22Rv1 (cell line): ENCODE measurements around the gene OXCT1.

Experiments
- ZFX ChIP-seq: fragments of 450-650 bp; IDR thresholded peaks from 2 replicates; pipeline ENCODE4 v1.6.1; 2017; ENCODE audit warnings: antibody characterized with exemption, borderline replicate concordance
- TF ChIP-seq, protein P1 (sequence below): fragments of 450-650 bp; IDR thresholded peaks from 2 replicates; pipeline ENCODE4 v1.5.1; 2017; ENCODE audit warnings: mild to moderate bottlenecking

DNA sequence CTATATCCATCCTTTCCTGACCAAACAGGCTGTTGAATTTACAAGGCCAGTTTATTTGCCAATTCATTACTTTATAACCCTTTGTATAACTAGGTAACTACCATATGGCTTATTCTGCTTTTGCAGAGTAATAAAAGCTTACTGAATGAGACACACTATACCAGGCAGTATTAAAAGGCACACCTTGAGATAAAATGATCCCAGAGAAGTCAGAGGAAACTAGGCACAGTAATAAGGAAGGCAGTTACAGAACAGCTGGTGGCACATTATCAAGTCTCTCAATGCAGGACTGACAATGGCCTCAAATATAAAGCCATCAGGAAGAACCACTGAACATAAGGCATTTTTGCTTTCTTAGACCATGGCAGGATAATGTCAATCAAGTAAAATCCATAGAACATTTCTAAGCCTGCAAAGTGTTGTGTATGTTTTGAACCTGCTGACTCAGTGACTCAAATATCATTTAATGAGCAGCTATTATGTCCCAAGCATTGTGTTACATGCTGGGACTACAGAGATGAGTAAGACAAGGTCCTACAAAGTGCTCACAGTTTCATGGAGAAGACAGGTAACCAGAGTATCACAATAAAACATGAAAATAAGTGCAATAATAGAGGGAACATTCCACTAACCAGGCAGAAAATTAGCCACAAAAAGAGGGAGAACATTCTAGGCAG, 52.5 kb downstream of the OXCT1 start:
- TF ChIP-seq, protein P1, sequence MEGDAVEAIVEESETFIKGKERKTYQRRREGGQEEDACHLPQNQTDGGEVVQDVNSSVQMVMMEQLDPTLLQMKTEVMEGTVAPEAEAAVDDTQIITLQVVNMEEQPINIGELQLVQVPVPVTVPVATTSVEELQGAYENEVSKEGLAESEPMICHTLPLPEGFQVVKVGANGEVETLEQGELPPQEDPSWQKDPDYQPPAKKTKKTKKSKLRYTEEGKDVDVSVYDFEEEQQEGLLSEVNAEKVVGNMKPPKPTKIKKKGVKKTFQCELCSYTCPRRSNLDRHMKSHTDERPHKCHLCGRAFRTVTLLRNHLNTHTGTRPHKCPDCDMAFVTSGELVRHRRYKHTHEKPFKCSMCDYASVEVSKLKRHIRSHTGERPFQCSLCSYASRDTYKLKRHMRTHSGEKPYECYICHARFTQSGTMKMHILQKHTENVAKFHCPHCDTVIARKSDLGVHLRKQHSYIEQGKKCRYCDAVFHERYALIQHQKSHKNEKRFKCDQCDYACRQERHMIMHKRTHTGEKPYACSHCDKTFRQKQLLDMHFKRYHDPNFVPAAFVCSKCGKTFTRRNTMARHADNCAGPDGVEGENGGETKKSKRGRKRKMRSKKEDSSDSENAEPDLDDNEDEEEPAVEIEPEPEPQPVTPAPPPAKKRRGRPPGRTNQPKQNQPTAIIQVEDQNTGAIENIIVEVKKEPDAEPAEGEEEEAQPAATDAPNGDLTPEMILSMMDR: no peak
- no peak for TF ChIP-seq ZFX
